HUDEP-2 (cell line): ENCODE measurements around the gene PPEF1.
A peak's percentile ranks its signal among the peaks of the same experiment; 100 is the strongest.

Experiments used
- DNase-seq, 76 experiments: peaks; one replicate each; lab custom pipeline; 2025; ENCODE audit not compliant: unreplicated experiment in 76 of 76; lab: John Stamatoyannopoulos, UW

Gene PPEF1, protein sequence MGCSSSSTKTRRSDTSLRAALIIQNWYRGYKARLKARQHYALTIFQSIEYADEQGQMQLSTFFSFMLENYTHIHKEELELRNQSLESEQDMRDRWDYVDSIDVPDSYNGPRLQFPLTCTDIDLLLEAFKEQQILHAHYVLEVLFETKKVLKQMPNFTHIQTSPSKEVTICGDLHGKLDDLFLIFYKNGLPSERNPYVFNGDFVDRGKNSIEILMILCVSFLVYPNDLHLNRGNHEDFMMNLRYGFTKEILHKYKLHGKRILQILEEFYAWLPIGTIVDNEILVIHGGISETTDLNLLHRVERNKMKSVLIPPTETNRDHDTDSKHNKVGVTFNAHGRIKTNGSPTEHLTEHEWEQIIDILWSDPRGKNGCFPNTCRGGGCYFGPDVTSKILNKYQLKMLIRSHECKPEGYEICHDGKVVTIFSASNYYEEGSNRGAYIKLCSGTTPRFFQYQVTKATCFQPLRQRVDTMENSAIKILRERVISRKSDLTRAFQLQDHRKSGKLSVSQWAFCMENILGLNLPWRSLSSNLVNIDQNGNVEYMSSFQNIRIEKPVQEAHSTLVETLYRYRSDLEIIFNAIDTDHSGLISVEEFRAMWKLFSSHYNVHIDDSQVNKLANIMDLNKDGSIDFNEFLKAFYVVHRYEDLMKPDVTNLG

DNA sequence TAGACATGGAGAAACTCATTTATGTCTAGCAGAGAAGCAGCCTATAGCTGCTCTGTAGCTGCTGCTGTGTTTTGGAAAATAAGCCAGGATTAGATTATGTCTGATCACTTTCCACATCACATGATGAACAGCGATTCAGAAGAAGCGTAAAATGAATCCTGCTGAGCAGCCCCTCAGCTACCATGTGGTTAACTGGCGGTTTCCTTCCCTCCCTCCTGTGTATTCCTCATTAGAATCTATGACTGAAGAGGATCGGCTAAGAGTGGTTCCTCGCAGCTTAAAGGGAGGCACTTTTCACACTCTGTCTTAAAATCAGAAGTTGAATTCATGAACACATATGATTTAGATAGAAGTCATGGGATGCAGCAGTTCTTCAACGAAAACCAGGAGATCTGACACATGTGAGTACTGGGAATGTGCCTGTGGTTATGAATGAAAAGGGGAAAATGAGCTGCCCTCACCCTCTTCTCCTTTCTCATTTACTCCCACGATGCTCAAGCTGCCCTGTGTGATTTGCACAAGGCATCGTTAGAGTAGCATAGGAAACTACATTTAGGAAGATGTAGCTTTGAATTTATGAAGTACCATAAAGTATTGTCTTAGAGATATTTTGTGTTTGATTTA, at the start of gene PPEF1:
Gene PPEF1, plus strand, starts transcription at position 220 of the 624 bp plus-strand sequence. Its CDS starts 136 bp downstream, at position 356.
- DNase-seq = no peak

DNA sequence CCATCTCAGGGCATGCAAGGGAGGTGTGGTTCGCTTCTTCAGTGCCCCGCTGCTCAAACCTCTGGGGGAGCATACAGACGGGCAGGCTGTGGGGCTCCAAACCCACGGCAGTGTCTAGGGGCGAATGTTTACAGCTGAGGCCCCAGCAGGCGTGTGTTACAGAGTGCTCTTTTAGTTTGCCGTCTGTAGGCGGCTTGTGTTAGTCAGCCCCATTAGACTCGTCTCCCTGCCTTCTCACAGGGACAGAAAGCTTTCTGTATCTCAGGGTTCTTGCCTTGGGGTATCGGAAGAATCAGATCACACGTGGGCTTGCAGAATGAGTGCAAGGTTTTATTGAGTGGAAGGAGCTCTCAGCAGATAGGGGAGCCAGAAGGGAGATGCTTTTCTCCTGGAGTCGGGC, 46.2 kb upstream of the PPEF1 start:
- no peak for DNase-seq

DNA sequence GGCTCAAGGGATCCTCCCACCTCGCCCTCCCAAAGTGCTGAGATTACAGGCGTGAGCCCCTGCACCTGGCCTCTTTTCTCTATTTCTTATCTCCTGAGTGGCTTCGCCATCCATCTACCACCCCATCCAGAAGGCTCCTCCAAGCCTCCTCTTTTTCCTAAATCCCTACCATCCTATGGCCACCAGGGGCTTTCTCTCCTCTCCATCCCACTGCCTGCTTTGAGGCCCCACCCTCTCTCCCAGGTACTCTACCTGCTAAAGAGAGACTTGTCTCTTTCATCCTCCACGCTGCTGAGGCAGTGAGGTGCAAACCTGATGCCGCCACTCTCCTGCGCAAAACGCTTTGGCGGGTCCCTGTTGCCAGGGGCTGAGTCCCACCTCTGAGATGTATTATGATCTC, 42.5 kb upstream of the PPEF1 start:
- no peak for DNase-seq

DNA sequence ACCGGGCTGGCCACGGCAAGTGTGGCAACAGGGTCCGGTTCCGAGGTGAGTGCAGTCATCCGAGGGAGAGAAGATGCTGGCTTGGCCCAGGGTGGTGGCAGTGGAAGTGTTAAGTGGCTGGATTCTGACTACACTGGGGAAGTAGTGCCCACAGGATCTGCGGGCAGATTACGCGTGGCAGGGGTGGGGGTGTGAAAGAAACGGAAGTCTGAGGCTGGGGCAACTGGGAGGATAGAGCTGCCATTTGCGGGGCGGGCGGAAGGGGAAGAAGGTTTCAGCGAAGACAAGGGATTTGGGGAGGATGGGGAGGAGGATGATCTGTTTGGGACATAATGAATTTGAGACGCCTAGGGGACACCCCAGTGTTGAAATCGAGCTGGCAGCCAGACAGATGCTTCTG, 40.8 kb upstream of the PPEF1 start:
- no peak for DNase-seq

DNA sequence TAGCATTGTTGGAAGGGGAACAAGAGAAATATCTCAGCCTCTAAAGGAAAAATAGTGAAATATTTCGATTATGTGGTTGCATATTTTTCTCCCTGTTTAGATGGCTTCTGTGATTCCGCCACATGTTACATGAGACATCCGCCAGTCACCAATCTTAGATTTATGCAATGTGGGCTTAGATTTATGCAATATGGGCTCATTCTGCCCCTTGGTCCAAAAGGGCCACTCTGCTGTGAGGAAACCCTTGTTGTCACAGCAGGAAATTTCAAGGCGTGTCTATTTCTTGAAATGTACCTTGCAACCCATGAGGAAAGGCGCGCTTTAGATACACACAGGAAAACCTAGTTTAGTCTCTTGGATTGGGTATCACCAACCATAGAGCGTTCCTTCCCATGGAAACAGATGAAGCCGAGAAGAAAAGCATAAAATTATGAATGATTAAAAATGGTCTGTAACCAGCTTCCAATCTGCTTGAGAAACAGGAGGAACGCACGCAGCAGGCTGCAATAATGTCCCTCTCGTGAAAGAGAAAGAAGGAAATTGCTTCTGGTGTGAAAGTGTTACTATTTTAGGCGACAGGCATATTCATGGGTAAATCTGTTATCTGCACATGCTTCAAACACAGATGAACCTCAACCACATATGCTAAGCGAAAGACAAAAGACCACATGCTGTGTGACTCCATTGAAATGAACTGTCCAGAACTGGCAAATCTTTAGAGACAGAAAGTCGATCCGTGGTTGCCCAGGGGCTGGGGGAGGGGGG, 39.2 kb upstream of the PPEF1 start:
- DNase-seq = no peak

DNA sequence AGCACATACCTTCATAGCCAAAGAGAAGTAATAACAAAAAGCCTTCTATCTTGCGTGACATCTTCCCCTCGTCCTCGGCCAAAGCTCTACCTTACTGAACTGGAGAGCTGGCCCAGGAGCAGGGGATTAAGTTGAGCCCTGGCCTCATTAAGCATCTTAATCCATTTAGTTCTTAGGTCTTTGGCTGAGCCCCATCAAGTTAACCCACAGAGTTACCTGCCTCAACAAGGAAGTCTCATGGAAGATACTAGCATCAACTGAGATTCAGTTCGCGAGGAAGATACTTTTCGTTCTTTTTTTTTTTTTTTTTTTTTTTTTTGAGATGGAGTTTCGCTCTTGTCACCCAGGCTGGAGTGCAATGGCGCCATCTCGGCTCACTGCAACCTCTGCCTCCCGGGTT, 35.4 kb upstream of the PPEF1 start, which contains the start of gene RS1:
Gene RS1, minus strand, starts transcription at position 101 of the 400 bp plus-strand sequence. Its CDS starts 40 bp downstream, at position 61.
- DNase-seq = no peak

DNA sequence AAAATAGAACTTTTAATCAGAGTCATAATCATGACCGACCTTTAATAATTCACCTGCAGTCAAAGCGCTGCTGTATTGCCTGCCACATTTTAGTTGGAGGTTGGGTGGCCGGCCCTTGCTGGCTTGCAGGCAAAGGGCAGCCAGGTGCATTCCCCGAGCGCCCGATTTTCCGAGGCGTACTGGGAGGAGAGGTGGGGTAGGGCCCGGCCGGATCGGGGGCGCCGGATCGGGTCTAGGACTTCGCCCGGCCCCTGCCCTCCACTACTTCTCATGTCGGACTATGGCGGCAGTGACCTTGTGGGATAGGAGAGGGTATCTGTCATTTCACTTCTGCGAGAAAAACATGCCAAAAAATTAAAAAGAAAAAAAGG, 33.0 kb upstream of the PPEF1 start:
- DNase-seq = peak in 7 of 76 experiments; percentile 5 to 29 (median 12)

DNA sequence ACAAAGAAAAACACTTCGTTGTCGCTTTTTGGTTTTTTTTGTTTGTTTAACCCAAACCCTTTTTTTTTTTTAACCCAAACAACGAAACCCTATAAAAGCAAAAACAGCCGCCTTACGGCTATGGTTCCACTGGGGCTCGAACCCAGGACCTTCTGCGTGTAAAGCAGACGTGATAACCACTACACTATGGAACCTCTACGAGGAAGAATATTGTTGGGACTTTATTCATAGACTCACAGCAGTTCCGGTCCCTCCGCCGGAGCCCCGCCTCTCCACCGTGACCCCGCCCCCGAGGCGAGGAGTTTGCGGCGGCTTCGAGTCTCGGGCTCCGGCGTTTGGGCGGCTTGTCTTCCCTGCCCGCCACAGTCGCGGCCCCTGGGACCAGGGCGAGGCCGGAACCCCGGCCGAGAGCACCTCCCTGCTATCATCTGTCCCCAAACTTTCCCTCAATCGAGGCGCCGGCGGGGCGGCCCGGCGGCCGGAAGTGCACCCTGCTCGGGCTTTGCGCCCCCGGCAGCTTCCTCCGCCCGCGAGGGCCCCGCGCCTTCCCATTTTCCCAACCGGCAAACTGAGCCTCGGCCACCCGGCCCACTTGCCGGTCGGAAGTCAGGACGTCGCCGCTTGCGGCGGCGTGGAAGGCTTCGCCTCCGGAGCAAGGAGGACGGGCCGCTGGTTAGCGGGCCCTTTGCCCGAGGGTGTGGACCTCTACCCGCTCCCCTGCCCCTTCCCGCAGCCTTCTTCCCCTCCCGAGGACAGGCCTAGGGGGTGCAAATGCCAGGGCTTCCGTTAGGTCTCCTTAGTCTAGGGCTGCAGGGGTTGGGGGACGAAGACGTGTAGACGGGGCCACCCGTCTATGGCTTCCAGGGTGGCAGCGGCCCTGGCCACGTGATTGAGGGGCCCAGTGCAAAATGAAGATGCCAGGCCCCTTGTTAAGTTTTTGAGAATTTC, 32.4 kb upstream of the PPEF1 start:
- DNase-seq = peak in 73 of 76 experiments; percentile 2 to 81 (median 56)

DNA sequence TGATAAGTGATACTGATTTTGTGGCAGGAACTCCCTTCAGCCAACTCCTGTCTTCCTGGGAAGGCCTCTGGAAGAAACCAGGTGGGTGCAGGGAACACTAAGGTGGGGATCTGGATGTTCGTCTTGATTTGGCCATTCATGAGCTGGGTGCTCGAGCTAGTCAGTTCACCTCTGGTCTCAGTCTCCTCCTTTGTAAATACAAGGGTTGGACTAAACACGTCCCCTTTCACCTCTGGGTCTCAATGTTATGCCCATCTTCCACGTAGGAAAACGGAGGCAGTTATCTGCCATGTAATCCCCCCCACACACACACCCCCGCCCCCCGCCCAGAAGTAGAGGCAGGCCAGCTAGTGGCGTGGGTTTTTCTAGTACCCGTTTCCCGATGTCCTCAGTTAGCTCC, 31.4 kb upstream of the PPEF1 start:
- DNase-seq = no peak

DNA sequence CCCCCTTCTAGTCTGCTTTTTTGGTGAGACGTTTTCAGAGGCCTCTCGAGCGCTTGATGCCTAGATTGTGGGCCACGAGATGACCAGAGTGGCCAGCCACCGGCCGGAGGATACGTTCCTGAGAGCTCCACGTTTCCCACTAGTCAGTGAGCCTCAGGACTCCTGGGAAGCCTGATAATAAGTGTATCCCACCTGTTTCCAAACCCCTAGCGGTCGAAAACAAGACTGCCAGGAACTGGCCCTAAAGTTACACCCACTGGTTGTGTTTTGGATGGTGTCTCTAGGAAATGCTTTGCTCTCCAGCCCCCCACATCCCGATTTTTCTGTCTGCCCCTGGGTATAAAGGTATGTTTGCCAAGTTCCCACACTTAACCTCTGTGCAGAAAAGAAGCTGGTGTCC, 31.0 kb upstream of the PPEF1 start:
- DNase-seq = peak in 5 of 76 experiments; percentile 1 to 4 (median 2)

DNA sequence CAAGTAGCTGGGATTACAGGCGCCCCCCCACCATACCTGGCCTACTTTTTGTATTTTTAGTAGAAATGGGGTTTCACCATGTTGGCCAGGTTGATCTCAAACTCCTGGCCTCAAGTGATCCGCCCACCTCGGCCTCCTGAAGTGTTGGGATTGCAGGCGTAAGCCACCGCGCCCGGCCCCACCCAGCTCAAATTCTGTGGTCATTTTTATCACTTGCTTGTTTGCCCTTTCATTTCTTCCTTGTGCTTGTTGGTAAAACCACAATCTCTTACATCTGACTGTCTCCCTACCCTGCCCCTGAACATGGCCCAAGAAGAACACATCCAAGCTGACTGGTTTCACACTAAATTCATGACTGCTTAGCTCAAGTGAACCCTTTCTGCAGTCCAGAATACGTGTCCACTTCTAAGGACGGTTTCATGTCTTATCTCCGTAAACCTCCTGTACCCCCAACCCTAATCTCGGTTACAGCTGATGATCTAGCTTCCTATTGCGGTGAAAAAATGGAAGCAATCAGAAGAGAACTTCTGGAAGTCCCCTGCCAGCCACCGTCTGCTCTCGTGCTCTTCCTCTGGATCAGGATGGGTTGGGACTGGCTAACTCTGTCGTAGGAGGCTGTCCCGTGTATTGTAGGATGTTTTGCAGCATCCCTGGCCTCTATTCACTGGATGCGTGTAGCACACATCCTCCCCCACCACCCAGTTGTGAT, 30.1 kb upstream of the PPEF1 start:
- DNase-seq = peak in 5 of 76 experiments; percentile 1 to 8 (median 1)

DNA sequence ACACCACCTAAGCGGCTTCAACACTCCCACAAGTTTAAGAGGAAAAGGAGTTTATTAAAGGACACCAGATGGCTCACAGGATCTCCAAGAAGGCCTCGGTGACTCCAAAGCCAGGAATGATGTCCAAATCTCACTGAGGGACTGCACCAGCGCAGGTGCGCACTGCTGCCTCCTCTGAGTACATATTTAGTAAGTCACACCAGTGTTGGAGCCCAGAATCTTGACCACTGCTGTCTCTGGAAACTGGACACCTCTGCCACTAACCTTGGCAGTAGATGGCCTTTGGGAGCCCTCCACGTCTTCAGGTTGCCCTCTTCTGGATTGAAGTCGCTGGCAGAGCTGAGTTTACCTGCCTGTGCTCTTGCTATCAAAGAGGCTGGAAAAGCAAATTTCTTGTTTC, 25.4 kb upstream of the PPEF1 start:
- DNase-seq = no peak

DNA sequence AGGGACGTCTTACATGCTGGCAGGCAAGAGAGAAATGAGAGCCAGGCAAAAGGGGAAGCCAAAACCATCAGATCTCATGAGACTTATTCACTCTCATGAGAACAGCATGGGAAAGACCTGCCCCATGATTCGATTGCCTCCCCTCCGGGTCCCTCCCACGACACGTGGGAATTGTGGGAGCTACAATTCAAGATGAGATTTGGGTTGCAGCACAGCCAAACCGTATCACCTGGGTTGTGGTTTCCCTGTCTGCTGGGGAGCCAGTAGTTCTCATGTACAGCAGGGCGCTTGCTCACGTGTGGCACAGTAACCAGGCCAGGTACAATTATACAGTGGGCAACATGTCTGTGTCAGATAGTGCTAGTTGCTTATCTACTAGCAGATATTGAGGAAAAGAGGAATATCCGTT, 24.5 kb upstream of the PPEF1 start:
- no peak for DNase-seq

DNA sequence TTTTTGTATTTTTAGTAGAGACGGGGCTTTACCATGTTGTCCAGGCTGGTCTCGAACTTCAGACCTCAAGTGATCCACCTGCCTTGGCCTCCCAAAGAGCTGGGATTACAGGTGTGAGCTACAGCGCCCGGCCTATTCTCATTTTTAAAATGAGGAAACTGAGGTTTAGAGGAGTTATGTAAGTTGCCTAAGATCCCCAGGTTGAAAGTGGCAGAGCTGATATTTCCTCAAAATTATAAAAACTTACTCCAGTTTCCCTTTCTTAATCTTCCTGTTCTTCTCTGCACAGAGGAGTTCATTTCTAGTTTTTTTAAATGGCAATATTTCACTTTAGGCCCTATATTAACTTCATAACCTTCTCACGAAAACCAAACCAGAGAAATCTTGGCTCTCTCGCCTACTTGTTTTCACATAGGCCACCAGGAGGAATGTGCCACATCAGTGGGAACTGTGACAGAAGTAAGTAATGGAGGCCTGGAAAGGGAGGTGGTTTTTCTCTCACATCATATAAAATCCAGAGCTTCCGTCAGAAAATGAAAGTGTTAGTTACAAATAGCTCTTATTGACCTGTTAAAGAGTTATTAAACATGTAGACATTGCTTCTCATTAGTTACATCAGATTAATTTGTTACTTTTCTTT, 19.5 kb upstream of the PPEF1 start:
- no peak for DNase-seq

DNA sequence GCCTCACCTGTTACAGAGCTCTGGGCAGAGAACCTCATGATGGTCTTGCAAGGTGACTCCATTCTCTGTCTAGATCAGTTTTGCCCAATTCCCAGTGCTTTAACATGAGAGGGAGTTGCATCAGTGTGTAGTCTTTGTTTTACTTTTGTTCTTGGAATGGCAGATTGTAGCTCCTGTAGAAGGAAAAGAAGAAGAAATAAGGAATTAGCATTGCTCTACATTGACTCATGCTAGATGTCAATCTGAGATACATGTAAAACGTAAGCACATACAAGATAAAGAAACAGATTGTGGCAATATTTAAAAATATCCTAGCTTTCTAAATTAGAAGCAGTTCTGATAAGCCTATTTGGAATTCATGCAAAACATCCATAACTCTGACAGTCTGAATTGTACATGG, 16.0 kb upstream of the PPEF1 start:
- DNase-seq = no peak

DNA sequence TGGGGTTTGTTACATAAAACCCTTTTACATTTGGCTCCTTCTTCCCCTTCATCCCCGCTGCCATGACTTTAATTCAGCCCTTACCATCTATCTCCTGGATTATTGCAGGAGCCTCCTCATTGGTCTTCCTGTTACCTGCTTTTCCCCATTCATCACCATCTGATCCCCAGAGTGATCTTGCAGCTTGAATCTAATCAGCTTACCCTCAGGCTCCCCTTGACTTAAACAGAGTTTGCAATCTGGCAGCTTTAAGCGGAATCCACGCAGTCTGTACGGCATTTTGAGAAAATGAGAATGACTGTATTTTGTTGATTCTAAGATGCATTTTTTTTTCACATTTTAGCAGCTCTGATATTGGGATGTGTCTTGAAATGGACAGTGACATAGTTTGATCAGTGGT, 14.9 kb upstream of the PPEF1 start:
- DNase-seq = no peak

DNA sequence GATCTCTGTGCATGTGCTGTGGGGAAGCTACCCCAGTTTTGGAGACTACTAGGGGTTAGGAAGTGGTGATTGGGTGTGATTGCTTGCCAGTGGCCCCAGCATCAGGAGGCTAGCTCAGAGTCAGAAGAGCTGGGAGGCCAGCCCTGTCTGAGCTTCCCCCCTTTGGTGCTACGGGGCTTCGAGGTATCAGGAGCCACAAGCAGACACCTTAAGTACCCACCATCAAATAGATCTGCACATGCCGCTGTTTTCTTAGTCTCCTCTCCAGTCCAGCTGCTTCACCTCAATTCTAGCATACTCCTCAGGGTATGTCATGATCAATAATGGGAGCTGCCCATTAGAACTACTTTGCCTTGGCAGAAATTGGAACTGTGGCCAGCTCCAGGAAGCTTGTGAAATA, 10.8 kb upstream of the PPEF1 start:
- DNase-seq = no peak

DNA sequence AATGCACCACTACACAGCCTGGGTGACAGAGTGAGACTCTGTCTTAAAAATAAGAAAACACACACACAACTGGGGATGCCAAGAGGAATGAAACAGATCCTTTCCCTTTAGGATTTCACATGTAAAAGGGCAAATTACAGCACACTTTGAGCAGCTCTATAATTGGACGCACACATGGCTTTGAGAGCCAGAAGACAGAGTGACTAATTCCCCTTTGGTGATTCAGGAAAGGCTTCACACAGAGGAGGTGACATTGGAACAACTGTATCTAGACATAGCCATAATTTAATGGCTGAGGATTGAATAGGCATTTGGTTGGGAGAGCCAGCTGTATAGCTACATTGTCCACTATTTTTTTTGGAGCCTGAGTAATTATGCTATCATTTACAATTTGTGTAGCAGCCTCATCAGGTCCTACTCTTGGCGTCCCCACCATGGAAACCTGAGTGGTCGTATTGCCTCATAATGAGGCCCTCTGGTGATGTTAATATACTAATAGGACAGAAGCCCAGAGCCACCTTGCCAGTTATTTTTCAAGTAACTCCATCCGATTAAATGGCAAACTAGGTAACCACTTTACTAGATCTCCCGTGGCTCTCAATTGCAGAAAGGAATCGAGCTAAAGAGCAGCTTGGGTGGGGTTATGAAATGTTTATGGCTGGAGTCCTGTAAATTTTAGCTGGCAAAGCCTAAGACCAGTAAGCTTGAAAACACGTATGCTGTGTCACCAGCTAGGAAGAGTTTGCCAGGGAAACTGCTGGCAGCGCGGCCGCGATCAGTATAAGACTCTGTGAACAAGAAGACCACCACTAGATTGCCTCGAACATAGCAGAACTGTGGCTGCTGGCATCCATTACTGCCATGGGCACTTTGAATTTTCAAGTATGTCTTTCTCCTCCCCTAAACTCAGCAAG, 8.5 kb upstream of the PPEF1 start:
- no peak for DNase-seq
